GM12891 (cell line): ENCODE results near the gene UBTFL1.
"Not testable (repeated sequence)": the region's sequence is repeated elsewhere in the genome, so short reads cannot be mapped to it uniquely, and the experiment has no call there.

ENCODE experiments used
- PAX5 ChIP-seq: IDR thresholded peaks from 2 replicates; pipeline ENCODE4 v1.6.1; 2011; ENCODE audit warnings: low read length, moderate library complexity, mild to moderate bottlenecking; ENCODE audit not compliant: insufficient read depth, severe bottlenecking
- POLR2A ChIP-seq: IDR thresholded peaks from 2 replicates; pipeline ENCODE4 v1.6.1; 2011; ENCODE audit warnings: low read depth, low read length, control low read depth
- POLR2AphosphoS5 ChIP-seq: IDR thresholded peaks from 2 replicates; pipeline ENCODE4 v1.6.1; 2011; ENCODE audit warnings: low read depth, low read length, control low read depth
- TAF1 ChIP-seq: IDR thresholded peaks from 2 replicates; pipeline ENCODE4 v1.6.1; 2011; ENCODE audit warnings: low read depth, low read length, control low read depth

GRCh38 chr11:90053545-90053944, 32.2 kb upstream of the UBTFL1 start:
- not testable (repeated sequence) for TF ChIP-seq POLR2AphosphoS5, TAF1, POLR2A, PAX5
